HepG2 (cell line): ENCODE measurements around the gene TMEM253. TPM values are rescaled to one million over a fixed set of nuclear protein-coding genes. Genes with fewer than 3 reads are reported as not detected.

Experiments used
- ATAC-seq: fragments of 200-7000 bp; cut with Tn5 transposase; 3 replicates; pipeline ENCODE4 v1.9.1; 2020; ENCODE audit warnings: mild to moderate bottlenecking, moderate library complexity
- BruUV-seq: library from RNA; stranded (reverse); fragments of 400-500 nt; replicated peaks from 2 replicates; lab custom pipeline; 2021; lab: Mats Ljungman, UMichigan
- CTCF ChIA-PET: fragments of 300-600 bp; formaldehyde crosslinking; extraction: SDS; loops from one replicate; lab custom pipeline; 2021; ENCODE audit warnings: low total read pairs, inconsistent platforms, low intra/inter-chr PET ratio; lab: Yijun Ruan, JAX
- POLR2A ChIA-PET: fragments of 350-600 bp; sonication (Branson Sonifier 250); formaldehyde crosslinking; loops from one replicate; lab custom pipeline; 2020; ENCODE audit warnings: antibody characterized with exemption, inconsistent platforms; lab: Yijun Ruan, JAX
- DNase-seq: peaks from one replicate; pipeline ENCODE4 v3.0.0-alpha.2; 2015; ENCODE audit warnings: low spot score
- FAIRE-seq: peaks from 3 replicates; lab custom pipeline; 2011; peaks lifted over from hg19 to GRCh38; lab: Jason Lieb, UNC
- H2AFZ ChIP-seq: one replicate; pipeline ENCODE4 v1.6.1; 2011; ENCODE audit warnings: low read length, inconsistent platforms
- H3K27ac ChIP-seq: fragments of 300-600 bp; 3 replicates; pipeline ENCODE4 v1.8.0; 2011; ENCODE audit warnings: mixed run types, mild to moderate bottlenecking, mixed read lengths, low read length, inconsistent platforms; ENCODE audit not compliant: insufficient read depth; ENCODE audit errors: extremely low read length
- H3K27me3 ChIP-seq, 2 experiments: fragments of 200-600 bp in 1 of 2; 2 replicates in 1 of 2; 3 replicates in 1 of 2; pipeline versions ENCODE4 v1.6.0 to v1.8.0; 2011; ENCODE audit warnings: low read length in 2 of 2, mild to moderate bottlenecking in 2 of 2, moderate library complexity in 2 of 2, inconsistent platforms in 1 of 2; ENCODE audit not compliant: insufficient read depth in 2 of 2, control insufficient read depth in 1 of 2
- H3K36me3 ChIP-seq, 2 experiments: fragments of 200-600 bp in 1 of 2; replicated peaks in 1 of 2; 2 replicates in 1 of 2; 3 replicates in 1 of 2; pipeline versions ENCODE4 v1.5.1 to v1.8.0; 2011; ENCODE audit warnings: low read length in 2 of 2, inconsistent platforms in 1 of 2; ENCODE audit not compliant: insufficient read depth in 2 of 2, control insufficient read depth in 1 of 2
- H3K4me1 ChIP-seq: 2 replicates; pipeline ENCODE4 v1.5.1; 2012; ENCODE audit warnings: low read length, inconsistent platforms; ENCODE audit not compliant: insufficient read depth
- H3K4me2 ChIP-seq: 2 replicates; pipeline ENCODE4 v1.6.0; 2011; ENCODE audit warnings: low read depth, low read length, inconsistent platforms
- H3K4me3 ChIP-seq, 3 experiments: fragments of 200-600 bp in 1 of 3; sonication (generic), shearing (Covaris generic) in 1 of 3; replicated peaks in 1 of 3; 2 replicates each; pipeline ENCODE4 v1.5.1; 2011 to 2016; ENCODE audit warnings: low read length in 3 of 3, inconsistent platforms in 2 of 3, low read depth in 2 of 3, mild to moderate bottlenecking in 2 of 3, control low read depth in 1 of 3, mixed read lengths in 1 of 3; ENCODE audit not compliant: insufficient read depth in 1 of 3
- H3K79me2 ChIP-seq: one replicate; pipeline ENCODE4 v1.6.1; 2011; ENCODE audit warnings: low read length, inconsistent platforms; ENCODE audit not compliant: insufficient read depth
- H3K9ac ChIP-seq: 2 replicates; pipeline ENCODE4 v1.6.0; 2011; ENCODE audit warnings: mild to moderate bottlenecking, low read depth, low read length, inconsistent platforms; ENCODE audit not compliant: insufficient read depth
- H3K9me3 ChIP-seq: 2 replicates; pipeline ENCODE4 v1.5.1; 2012; ENCODE audit warnings: mild to moderate bottlenecking, low read length
- H4K20me1 ChIP-seq: 2 replicates; pipeline ENCODE4 v1.6.0; 2011; ENCODE audit warnings: inconsistent platforms, mild to moderate bottlenecking, low read length, moderate library complexity; ENCODE audit not compliant: insufficient read depth
- EEA1 ChIP-seq: sonication (generic); formaldehyde crosslinking; IDR thresholded peaks from 2 replicates; pipeline ENCODE4 v1.5.1; 2020; ENCODE audit warnings: mild to moderate bottlenecking, missing genetic modification reagents, borderline replicate concordance
- ELF1 ChIP-seq: sonication (generic); formaldehyde crosslinking; IDR thresholded peaks from 2 replicates; pipeline ENCODE4 v1.4.0; 2020; ENCODE audit warnings: missing genetic modification reagents
- ERF ChIP-seq: IDR thresholded peaks from 2 replicates; pipeline ENCODE4 v1.6.1; 2018; ENCODE audit warnings: missing biosample characterization, missing genetic modification reagents
- MATR3 ChIP-seq: sonication (generic); formaldehyde crosslinking; IDR thresholded peaks from 2 replicates; pipeline ENCODE4 v1.4.0; 2020; ENCODE audit warnings: missing genetic modification reagents
- NFYB ChIP-seq: sonication (generic); formaldehyde crosslinking; IDR thresholded peaks from 2 replicates; pipeline ENCODE4 v1.4.0; 2020; ENCODE audit warnings: missing genetic modification reagents
- POGZ ChIP-seq: sonication (generic); formaldehyde crosslinking; IDR thresholded peaks from 2 replicates; pipeline ENCODE4 v1.4.0; 2020; ENCODE audit warnings: mild to moderate bottlenecking, missing genetic modification reagents
- SMARCC2 ChIP-seq: fragments of 450-650 bp; IDR thresholded peaks from 2 replicates; pipeline ENCODE4 v1.6.1; 2017; ENCODE audit warnings: antibody characterized with exemption, mild to moderate bottlenecking
- SOX13 ChIP-seq, 3 experiments: fragments of 450-650 bp in 1 of 3; sonication (generic) in 1 of 3; formaldehyde crosslinking in 1 of 3; IDR thresholded peaks in 2 of 3; conservative IDR thresholded peaks in 1 of 3; 2 replicates each; pipeline versions ENCODE4 v1.5.0 to v1.6.1; 2016 to 2020; ENCODE audit warnings: antibody characterized with exemption in 1 of 3, mild to moderate bottlenecking in 1 of 3, missing compliant biosample characterization in 1 of 3, missing genetic modification reagents in 1 of 3, moderate library complexity in 1 of 3
- U2AF1 ChIP-seq: fragments of 200-400 bp; formaldehyde crosslinking; optimal IDR thresholded peaks from 2 replicates; pipeline ENCODE3; 2017; ENCODE audit warnings: mild to moderate bottlenecking, low read depth, low read length
- YEATS4 ChIP-seq: sonication (generic); formaldehyde crosslinking; IDR thresholded peaks from 2 replicates; pipeline ENCODE4 v1.4.0; 2020; ENCODE audit warnings: missing genetic modification reagents, borderline replicate concordance
- ZBTB1 ChIP-seq: sonication (generic); formaldehyde crosslinking; IDR thresholded peaks from 2 replicates; pipeline ENCODE4 v1.4.0; 2020; ENCODE audit warnings: missing genetic modification reagents, borderline replicate concordance
- ZNF224 ChIP-seq: sonication (generic); formaldehyde crosslinking; IDR thresholded peaks from 2 replicates; pipeline ENCODE4 v1.5.0; 2020; ENCODE audit warnings: mild to moderate bottlenecking, missing genetic modification reagents
- ZNF530 ChIP-seq: sonication (generic); formaldehyde crosslinking; IDR thresholded peaks from 2 replicates; pipeline ENCODE4 v1.5.0; 2020; ENCODE audit warnings: low read depth, mild to moderate bottlenecking, missing genetic modification reagents
- ZNF720 ChIP-seq: sonication (generic); formaldehyde crosslinking; IDR thresholded peaks from 2 replicates; pipeline ENCODE4 v1.4.0; 2020; ENCODE audit warnings: missing genetic modification reagents
- WGBS: methylation state at CpG from one replicate; pipeline ENCODE4 v1.1.6; 2017; ENCODE audit warnings: low lambda C conversion rate; 5-methylcytosine and 5-hydroxymethylcytosine counted together
- in situ Hi-C: cut with HindIII; loops from 2 replicates; pipeline ENCODE4 v1.10.0; 2017; ENCODE audit warnings: low pct_unique_long_range_greater_than_20kb; ENCODE audit not compliant: extremely low pct_ligation_motif_present
- intact Hi-C: fragments of 100-400 bp; cut with micrococcal nuclease; formaldehyde crosslinking; loops from one replicate; pipeline ENCODE4 v1.10.0; 2022; ENCODE audit not compliant: unreplicated experiment
- polyA plus RNA-seq, 8 experiments: library from polyadenylated mRNA; depleted of rRNA in 3 of 8; stranded (reverse) in 7 of 8; unstranded in 1 of 8; fragments of >200 nt; fragmentation: Illumina TruSeq in 4 of 8; extraction: Trizol in 4 of 8; gene quantifications; 2 replicates each; pipeline versions ENCODE4 v1.2.1 to v1.2.3, GENCODE V29; 2011 to 2016; ENCODE audit warnings: low read depth in 4 of 8, missing spikeins in 1 of 8, mixed read lengths in 1 of 8; ENCODE audit not compliant: insufficient read depth in 1 of 8
- total RNA-seq, 5 experiments: library from RNA; depleted of rRNA; stranded (reverse); fragments of >200 nt; fragmentation: Illumina TruSeq; extraction: Trizol; gene quantifications; 2 replicates each; pipeline ENCODE4 v1.2.3, GENCODE V29; 2016; ENCODE audit warnings: low read depth in 1 of 5
- TF ChIP-seq, protein P1 (sequence below): sonication (generic); formaldehyde crosslinking; IDR thresholded peaks from 2 replicates; pipeline ENCODE4 v1.4.0; 2020; ENCODE audit warnings: missing genetic modification reagents
- TF ChIP-seq, protein P2 (sequence below): sonication (generic); formaldehyde crosslinking; IDR thresholded peaks from 2 replicates; pipeline ENCODE4 v1.5.0; 2020; ENCODE audit warnings: missing genetic modification reagents, mild to moderate bottlenecking, borderline replicate concordance
- TF ChIP-seq, protein P3 (sequence below): sonication (generic); formaldehyde crosslinking; IDR thresholded peaks from 2 replicates; pipeline ENCODE4 v1.4.0; 2020; ENCODE audit warnings: missing genetic modification reagents
- TF ChIP-seq, protein P4 (sequence below): IDR thresholded peaks from 2 replicates; pipeline ENCODE4 v1.6.1; 2016; ENCODE audit warnings: mild to moderate bottlenecking, missing biosample characterization, missing genetic modification reagents
- TF ChIP-seq, protein P5 (sequence below): sonication (generic); formaldehyde crosslinking; IDR thresholded peaks from 2 replicates; pipeline ENCODE4 v1.8.0; 2022; ENCODE audit warnings: missing genetic modification reagents, mild to moderate bottlenecking, borderline replicate concordance

TMEM253 gene
- total and polyA plus RNA-seq, 2 of the 13 experiments (the other 11 are each of a cell fraction or from before 2014, with no cell fraction given) = 0.29 to 0.45 TPM

GRCh38 chr14:21107283-21107800 is 6.5 kb downstream of the TMEM253 start:
- intact Hi-C loops (no loop called here), in situ Hi-C loops (no loop called here)
- H3K4me2 ChIP-seq = peak overlapping the region; percentile 94
- 8% methylated on average over 5 of the region's 5 CpGs for WGBS
- H3K27ac ChIP-seq = peak overlapping the region; percentile 53
- no TSS peak for BruUV-seq
- peaks cover 69% of the 10 kb centered on the region for H3K4me1 ChIP-seq
- peak overlapping the region in 2 of 3 experiments; percentile 51 to 67; a peak in 3 of 6 replicates for H3K4me3 ChIP-seq
- POLR2A ChIA-PET = interaction anchor here (0.7 to 1.3 kb wide), 4 partner anchors 10 to 92 kb away, joined by 4 to 6 read pairs (median 4); no protein-coding TSS in a partner anchor
- H3K79me2 ChIP-seq = peaks cover 10% of the 10 kb centered on the region
- no peaks in the 10 kb centered on the region for H3K36me3 ChIP-seq
- CTCF ChIA-PET = interaction anchor here (1.1 to 8.0 kb wide), 5 partner anchors 14 to 92 kb away, joined by 4 to 320 read pairs (median 31); partner anchors contain the start of genes ARHGEF40 and ZNF219
- DNase-seq (no peak), FAIRE-seq (no peak), ATAC-seq (peak; percentile 1)
- H3K9me3 ChIP-seq = no peaks in the 10 kb centered on the region
- no peaks in the 10 kb centered on the region for H4K20me1 ChIP-seq
- H3K27me3 ChIP-seq = no peaks in the 10 kb centered on the region; a peak in 1 of 5 replicates
- H3K9ac ChIP-seq = peak overlapping the region; percentile 58
- H2AFZ ChIP-seq = peak overlapping the region; percentile 95
- no peak for TF ChIP-seq ZNF530 (CRISPR knock-in tag)
- TF ChIP-seq, protein P1, sequence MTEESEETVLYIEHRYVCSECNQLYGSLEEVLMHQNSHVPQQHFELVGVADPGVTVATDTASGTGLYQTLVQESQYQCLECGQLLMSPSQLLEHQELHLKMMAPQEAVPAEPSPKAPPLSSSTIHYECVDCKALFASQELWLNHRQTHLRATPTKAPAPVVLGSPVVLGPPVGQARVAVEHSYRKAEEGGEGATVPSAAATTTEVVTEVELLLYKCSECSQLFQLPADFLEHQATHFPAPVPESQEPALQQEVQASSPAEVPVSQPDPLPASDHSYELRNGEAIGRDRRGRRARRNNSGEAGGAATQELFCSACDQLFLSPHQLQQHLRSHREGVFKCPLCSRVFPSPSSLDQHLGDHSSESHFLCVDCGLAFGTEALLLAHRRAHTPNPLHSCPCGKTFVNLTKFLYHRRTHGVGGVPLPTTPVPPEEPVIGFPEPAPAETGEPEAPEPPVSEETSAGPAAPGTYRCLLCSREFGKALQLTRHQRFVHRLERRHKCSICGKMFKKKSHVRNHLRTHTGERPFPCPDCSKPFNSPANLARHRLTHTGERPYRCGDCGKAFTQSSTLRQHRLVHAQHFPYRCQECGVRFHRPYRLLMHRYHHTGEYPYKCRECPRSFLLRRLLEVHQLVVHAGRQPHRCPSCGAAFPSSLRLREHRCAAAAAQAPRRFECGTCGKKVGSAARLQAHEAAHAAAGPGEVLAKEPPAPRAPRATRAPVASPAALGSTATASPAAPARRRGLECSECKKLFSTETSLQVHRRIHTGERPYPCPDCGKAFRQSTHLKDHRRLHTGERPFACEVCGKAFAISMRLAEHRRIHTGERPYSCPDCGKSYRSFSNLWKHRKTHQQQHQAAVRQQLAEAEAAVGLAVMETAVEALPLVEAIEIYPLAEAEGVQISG = no peak
- TF ChIP-seq YEATS4 (CRISPR knock-in tag) = peak; percentile 17; the same call in 1 of the 2 replicates
- no peak for TF ChIP-seq ERF (CRISPR knock-in tag)
- TF ChIP-seq ZNF224 (CRISPR knock-in tag) = 0 out of 2 replicates have a peak, but pooled peaks have one; percentile 39
- TF ChIP-seq MATR3 = no peak
- no peak for TF ChIP-seq ZBTB1
- TF ChIP-seq POGZ (CRISPR knock-in tag) = peak; percentile 6; the same call in 1 of the 2 replicates
- TF ChIP-seq NFYB (CRISPR knock-in tag) = 0 out of 2 replicates have a peak, but pooled peaks have one; percentile 16
- TF ChIP-seq, protein P2, sequence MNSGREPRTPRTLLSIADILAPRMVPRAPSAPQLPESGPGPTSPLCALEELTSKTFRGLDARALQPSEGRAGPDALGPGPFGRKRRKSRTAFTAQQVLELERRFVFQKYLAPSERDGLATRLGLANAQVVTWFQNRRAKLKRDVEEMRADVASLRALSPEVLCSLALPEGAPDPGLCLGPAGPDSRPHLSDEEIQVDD = 0 out of 2 replicates have a peak, but pooled peaks have one; percentile 7
- no peak for TF ChIP-seq SMARCC2
- TF ChIP-seq, protein P3, sequence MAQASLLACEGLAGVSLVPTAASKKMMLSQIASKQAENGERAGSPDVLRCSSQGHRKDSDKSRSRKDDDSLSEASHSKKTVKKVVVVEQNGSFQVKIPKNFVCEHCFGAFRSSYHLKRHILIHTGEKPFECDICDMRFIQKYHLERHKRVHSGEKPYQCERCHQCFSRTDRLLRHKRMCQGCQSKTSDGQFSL = no peak
- TF ChIP-seq SOX13 (IDR thresholded peaks at IDR 0.05) = no peak
- TF ChIP-seq SOX13 (CRISPR knock-in tag; conservative IDR thresholded peaks at IDR 0.05 in 1 of 2, IDR thresholded peaks at IDR 0.05 in 1 of 2) = no peak
- TF ChIP-seq, protein P4, sequence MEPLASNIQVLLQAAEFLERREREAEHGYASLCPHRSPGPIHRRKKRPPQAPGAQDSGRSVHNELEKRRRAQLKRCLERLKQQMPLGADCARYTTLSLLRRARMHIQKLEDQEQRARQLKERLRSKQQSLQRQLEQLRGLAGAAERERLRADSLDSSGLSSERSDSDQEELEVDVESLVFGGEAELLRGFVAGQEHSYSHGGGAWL (CRISPR knock-in tag) = no peak
- no peak for TF ChIP-seq ELF1 (CRISPR knock-in tag)
- peak; percentile 26; the same call in 1 of the 2 replicates for TF ChIP-seq EEA1
- TF ChIP-seq, protein P5, sequence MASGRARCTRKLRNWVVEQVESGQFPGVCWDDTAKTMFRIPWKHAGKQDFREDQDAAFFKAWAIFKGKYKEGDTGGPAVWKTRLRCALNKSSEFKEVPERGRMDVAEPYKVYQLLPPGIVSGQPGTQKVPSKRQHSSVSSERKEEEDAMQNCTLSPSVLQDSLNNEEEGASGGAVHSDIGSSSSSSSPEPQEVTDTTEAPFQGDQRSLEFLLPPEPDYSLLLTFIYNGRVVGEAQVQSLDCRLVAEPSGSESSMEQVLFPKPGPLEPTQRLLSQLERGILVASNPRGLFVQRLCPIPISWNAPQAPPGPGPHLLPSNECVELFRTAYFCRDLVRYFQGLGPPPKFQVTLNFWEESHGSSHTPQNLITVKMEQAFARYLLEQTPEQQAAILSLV (CRISPR knock-in tag) = no peak
- TF ChIP-seq U2AF1 = no peak
- TF ChIP-seq ZNF720 = no peak
